ENCODE data around the gene USP10. TPM values are rescaled to one million over a fixed set of nuclear protein-coding genes. Genes with fewer than 3 reads are reported as not detected.
A peak's percentile ranks its signal among the peaks of the same experiment; 100 is the strongest.

Gene USP10
- total RNA-seq, 1 donor from 2014 or later = 73.4 TPM

- no peak overlapping the region for H3K4me3 ChIP-seq (ENCODE audit: low read depth, low read length)
- TF ChIP-seq, protein P1, sequence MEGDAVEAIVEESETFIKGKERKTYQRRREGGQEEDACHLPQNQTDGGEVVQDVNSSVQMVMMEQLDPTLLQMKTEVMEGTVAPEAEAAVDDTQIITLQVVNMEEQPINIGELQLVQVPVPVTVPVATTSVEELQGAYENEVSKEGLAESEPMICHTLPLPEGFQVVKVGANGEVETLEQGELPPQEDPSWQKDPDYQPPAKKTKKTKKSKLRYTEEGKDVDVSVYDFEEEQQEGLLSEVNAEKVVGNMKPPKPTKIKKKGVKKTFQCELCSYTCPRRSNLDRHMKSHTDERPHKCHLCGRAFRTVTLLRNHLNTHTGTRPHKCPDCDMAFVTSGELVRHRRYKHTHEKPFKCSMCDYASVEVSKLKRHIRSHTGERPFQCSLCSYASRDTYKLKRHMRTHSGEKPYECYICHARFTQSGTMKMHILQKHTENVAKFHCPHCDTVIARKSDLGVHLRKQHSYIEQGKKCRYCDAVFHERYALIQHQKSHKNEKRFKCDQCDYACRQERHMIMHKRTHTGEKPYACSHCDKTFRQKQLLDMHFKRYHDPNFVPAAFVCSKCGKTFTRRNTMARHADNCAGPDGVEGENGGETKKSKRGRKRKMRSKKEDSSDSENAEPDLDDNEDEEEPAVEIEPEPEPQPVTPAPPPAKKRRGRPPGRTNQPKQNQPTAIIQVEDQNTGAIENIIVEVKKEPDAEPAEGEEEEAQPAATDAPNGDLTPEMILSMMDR (conservative IDR thresholded peaks at IDR 0.05; ENCODE audit: low read depth, low read length) = no peak
- no peak for DNase-seq (ENCODE audit: low read depth)
These were observed 33.0 kb downstream of the USP10 start for GRCh38 chr16:84732674-84733352.

DNA sequence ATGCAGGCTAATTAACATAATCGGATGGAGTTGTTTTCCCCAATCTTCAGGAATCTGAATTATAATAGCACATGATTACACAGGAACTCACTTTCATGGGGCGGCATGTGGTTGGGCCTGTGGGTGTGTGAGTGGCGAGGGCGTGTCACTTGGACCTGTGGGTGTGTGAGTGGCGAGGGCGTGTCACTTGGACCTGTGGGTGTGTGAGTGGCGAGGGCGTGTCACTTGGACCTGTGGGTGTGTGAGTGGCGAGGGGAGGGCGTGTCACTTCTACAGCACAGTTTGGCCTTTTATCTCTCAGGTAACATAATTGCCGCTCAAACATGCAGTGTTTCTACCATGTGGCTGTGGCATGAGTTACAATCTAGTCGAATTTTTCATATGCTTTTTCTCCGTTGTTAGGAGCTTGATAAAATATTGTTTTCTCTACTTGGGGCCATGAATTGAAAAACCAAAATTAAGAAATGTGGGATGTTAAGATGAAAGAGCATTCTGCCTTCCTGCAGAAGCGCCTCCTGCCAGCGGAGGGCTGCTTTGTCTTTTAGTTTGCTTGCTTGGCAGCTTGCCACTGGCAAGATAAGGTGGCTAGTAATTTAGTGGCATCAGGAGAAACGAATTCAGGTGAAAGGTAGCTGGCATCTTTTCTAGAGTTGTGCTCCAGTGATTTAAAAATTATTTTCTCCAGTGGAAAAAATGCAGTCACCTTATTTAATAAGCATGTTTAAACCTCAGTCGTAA is 36.2 kb downstream of the USP10 start:
- TF ChIP-seq, protein P1 (conservative IDR thresholded peaks at IDR 0.05; ENCODE audit: low read depth, low read length) = peak; percentile 26
- H3K4me3 ChIP-seq (ENCODE audit: low read depth, low read length) = no peak overlapping the region
- DNase-seq (ENCODE audit: low read depth) = no peak

- TF ChIP-seq, protein P1 (conservative IDR thresholded peaks at IDR 0.05; ENCODE audit: low read depth, low read length) = no peak
- H3K4me3 ChIP-seq (ENCODE audit: low read depth, low read length) = no peak overlapping the region
- DNase-seq (ENCODE audit: low read depth) = no peak
These were observed 37.6 kb downstream of the USP10 start for GRCh38 chr16:84737192-84738011.

DNA sequence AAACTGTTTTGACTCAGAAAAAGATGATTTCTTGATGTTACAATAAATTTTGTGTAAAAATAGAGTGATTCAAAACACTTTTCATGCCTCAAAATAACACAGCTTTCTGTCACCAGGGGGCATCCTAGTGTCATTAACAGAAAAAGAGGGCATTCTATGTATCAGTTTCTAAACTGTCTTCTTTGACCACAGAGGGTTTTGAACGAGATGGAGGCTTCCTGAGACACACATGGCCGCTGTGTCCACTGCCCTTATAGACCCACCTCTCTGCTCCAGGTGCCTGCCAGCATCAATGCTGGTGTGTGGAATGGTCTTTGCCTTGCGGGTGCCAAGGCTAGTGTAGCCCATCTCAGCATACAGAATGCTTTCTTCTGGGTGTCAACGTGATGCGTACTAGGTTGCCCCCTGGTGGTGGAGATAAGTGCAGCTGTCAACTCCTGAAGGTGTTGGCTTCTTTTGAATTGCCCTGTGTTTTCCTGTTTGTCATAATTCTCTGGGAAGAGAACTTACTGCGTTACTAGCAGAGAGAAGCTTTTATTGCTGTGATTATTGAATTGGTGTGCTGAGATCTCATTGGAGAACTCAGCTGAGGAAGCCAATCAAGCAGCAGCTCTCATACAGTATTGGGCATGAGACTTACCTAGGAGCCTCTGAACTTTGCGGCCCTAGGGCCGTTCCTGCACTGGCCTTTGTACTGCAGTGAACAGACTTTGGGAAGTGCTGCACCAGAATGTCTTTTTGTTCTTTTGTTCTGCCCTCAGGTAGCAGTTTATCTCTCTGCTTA is 38.6 kb downstream of the USP10 start:
- TF ChIP-seq, protein P1 (conservative IDR thresholded peaks at IDR 0.05; ENCODE audit: low read depth, low read length) = peak; percentile 91
- no peak for DNase-seq (ENCODE audit: low read depth)
- H3K4me3 ChIP-seq (ENCODE audit: low read depth, low read length) = no peak overlapping the region

- no peak for DNase-seq (ENCODE audit: low read depth)
- TF ChIP-seq, protein P1 (conservative IDR thresholded peaks at IDR 0.05; ENCODE audit: low read depth, low read length) = no peak
- H3K4me3 ChIP-seq (ENCODE audit: low read depth, low read length) = no peak overlapping the region
These were observed 39.7 kb downstream of the USP10 start for GRCh38 chr16:84739349-84740124.
